Liver (tissue), 9 donors: ENCODE data around the gene FBP2. TPM values are rescaled to one million over a fixed set of nuclear protein-coding genes. Genes with fewer than 3 reads are reported as not detected.
"Not testable (repeated sequence)": the region's sequence is repeated elsewhere in the genome, so short reads cannot be mapped to it uniquely, and the experiment has no call there.

ENCODE experiments used
- DNase-seq: peaks from one replicate; pipeline ENCODE4 v3.0.0-alpha.2; 2017; ENCODE audit warnings: low spot score
- H3K27ac ChIP-seq, 2 donors: one replicate each; pipeline ENCODE4 v1.7.0; 2013; ENCODE audit warnings: inconsistent platforms in 2 of 2, low read length in 2 of 2, control low read depth in 1 of 2, low read depth in 1 of 2, mild to moderate bottlenecking in 1 of 2
- H3K27me3 ChIP-seq, 4 donors: one replicate each; pipeline versions ENCODE4 v1.6.1 to v1.7.0; 2013; ENCODE audit warnings: low read length in 3 of 4, inconsistent platforms in 1 of 4, mild to moderate bottlenecking in 1 of 4, moderate library complexity in 1 of 4; ENCODE audit not compliant: control insufficient read depth in 4 of 4, insufficient read depth in 4 of 4
- H3K36me3 ChIP-seq, 4 donors: one replicate each; pipeline versions ENCODE4 v1.6.1 to v1.7.0; 2013; ENCODE audit warnings: low read length in 3 of 4, mild to moderate bottlenecking in 3 of 4, low read depth in 1 of 4, moderate library complexity in 1 of 4; ENCODE audit not compliant: control insufficient read depth in 4 of 4, insufficient read depth in 3 of 4
- H3K4me1 ChIP-seq, 4 donors: one replicate each; pipeline versions ENCODE4 v1.6.1 to v1.7.0; 2013; ENCODE audit warnings: low read length in 3 of 4, mild to moderate bottlenecking in 3 of 4, moderate library complexity in 1 of 4; ENCODE audit not compliant: control insufficient read depth in 4 of 4, insufficient read depth in 4 of 4
- H3K4me3 ChIP-seq, 3 donors: one replicate each; pipeline versions ENCODE4 v1.6.1 to v1.7.0; 2013; ENCODE audit warnings: low read length in 3 of 3, control low read depth in 1 of 3, low read depth in 1 of 3, mild to moderate bottlenecking in 1 of 3
- H3K9ac ChIP-seq, 2 donors: one replicate each; pipeline ENCODE4 v1.7.0; 2013; ENCODE audit warnings: low read length in 2 of 2, mild to moderate bottlenecking in 2 of 2, moderate library complexity in 2 of 2, control low read depth in 1 of 2, low read depth in 1 of 2
- H3K9me3 ChIP-seq, 4 donors: one replicate each; pipeline versions ENCODE4 v1.6.1 to v1.7.0; 2013; ENCODE audit warnings: low read length in 3 of 4; ENCODE audit not compliant: control insufficient read depth in 4 of 4
- CTCF ChIP-seq: fragments of 150-350 bp; IDR thresholded peaks from 2 replicates; pipeline ENCODE4 v1.5.1; 2017; ENCODE audit warnings: improper control_type of control experiment, low read depth, low read length; ENCODE audit not compliant: missing input control
- EGR1 ChIP-seq, 2 donors: IDR thresholded peaks; 2 replicates each; pipeline ENCODE4 v1.6.1; 2016 to 2018; ENCODE audit warnings: antibody characterized with exemption in 2 of 2, low read depth in 2 of 2
- FOXA1 ChIP-seq: IDR thresholded peaks from 2 replicates; pipeline ENCODE4 v1.6.1; 2016; ENCODE audit warnings: antibody characterized with exemption
- FOXA2 ChIP-seq: IDR thresholded peaks from 2 replicates; pipeline ENCODE4 v1.6.1; 2016; ENCODE audit warnings: antibody characterized with exemption
- GABPA ChIP-seq, 2 donors: IDR thresholded peaks in 1 of 2; conservative IDR thresholded peaks in 1 of 2; 2 replicates each; pipeline ENCODE4 v1.6.1; 2016; ENCODE audit warnings: antibody characterized with exemption in 2 of 2, mild to moderate bottlenecking in 1 of 2, moderate library complexity in 1 of 2
- HNF4A ChIP-seq, 2 donors: conservative IDR thresholded peaks; 2 replicates each; pipeline ENCODE4 v1.6.1; 2016; ENCODE audit warnings: antibody characterized with exemption in 2 of 2, mild to moderate bottlenecking in 2 of 2
- HNF4G ChIP-seq: IDR thresholded peaks from 2 replicates; pipeline ENCODE4 v1.6.1; 2016; ENCODE audit warnings: antibody characterized with exemption
- JUND ChIP-seq, 2 donors: IDR thresholded peaks; 2 replicates each; pipeline ENCODE4 v1.6.1; 2016; ENCODE audit warnings: antibody characterized with exemption in 2 of 2
- MAX ChIP-seq: IDR thresholded peaks from 2 replicates; pipeline ENCODE4 v1.6.1; 2016; ENCODE audit warnings: antibody characterized with exemption
- NR2F2 ChIP-seq: IDR thresholded peaks from 2 replicates; pipeline ENCODE4 v1.6.1; 2016; ENCODE audit warnings: antibody characterized with exemption
- RAD21 ChIP-seq, 2 donors: IDR thresholded peaks; 2 replicates each; pipeline ENCODE4 v1.6.1; 2016; ENCODE audit warnings: antibody characterized with exemption in 2 of 2, mild to moderate bottlenecking in 2 of 2
- REST ChIP-seq: IDR thresholded peaks from 2 replicates; pipeline ENCODE4 v1.6.1; 2016; ENCODE audit warnings: antibody characterized with exemption, mild to moderate bottlenecking
- RXRA ChIP-seq, 2 donors: IDR thresholded peaks; 2 replicates each; pipeline ENCODE4 v1.6.1; 2017 to 2018; ENCODE audit warnings: antibody characterized with exemption in 2 of 2, mild to moderate bottlenecking in 1 of 2
- TAF1 ChIP-seq: conservative IDR thresholded peaks from 2 replicates; pipeline ENCODE4 v1.6.1; 2016; ENCODE audit warnings: antibody characterized with exemption, mild to moderate bottlenecking
- YY1 ChIP-seq: IDR thresholded peaks from 2 replicates; pipeline ENCODE4 v1.6.1; 2016; ENCODE audit warnings: antibody characterized with exemption, mild to moderate bottlenecking
- ZBTB33 ChIP-seq: IDR thresholded peaks from 2 replicates; pipeline ENCODE4 v1.6.1; 2016; ENCODE audit warnings: antibody characterized with exemption
- WGBS: extraction: QIAGEN DNeasy Blood & Tissue Kit; methylation state at CpG from one replicate; pipeline ENCODE4 v1.1.7; 2013; 5-methylcytosine and 5-hydroxymethylcytosine counted together
- polyA plus RNA-seq, 2 donors: library from polyadenylated mRNA; stranded (reverse) in 1 of 2; unstranded in 1 of 2; fragments of 200-250 nt in 1 of 2; fragments of >200 nt in 1 of 2; fragmentation: Nextera tagmentation in 1 of 2; extraction: Ambion mirVana in 1 of 2; gene quantifications; one replicate each; pipeline versions ENCODE4 v1.2.1 to v1.2.3, GENCODE V29; 2013 to 2015
- total RNA-seq, 2 donors: library from RNA; depleted of rRNA; stranded (reverse); fragments of >200 nt; gene quantifications; one replicate each; pipeline ENCODE4 v1.2.3, GENCODE V29; 2014
- donor health status: healthy.
- donor health status: healthy.
- donor health status: healthy.
- donor health status: healthy.
- donor health status: healthy.

Gene FBP2
- total and polyA plus RNA-seq, 4 donors: not detected

GRCh38 chr9:94599102-94599501 is 5.5 kb upstream of the FBP2 start:
- H3K27ac ChIP-seq: no peak overlapping the region
- 89% methylated on average over 7 of the region's 7 CpGs for whole genome bisulfite sequencing
- no peaks in the 10 kb centered on the region for H3K27me3 ChIP-seq
- peaks cover 0 to 16% (median 6%) of the 10 kb centered on the region in 4 donors for H3K4me1 ChIP-seq
- H3K9ac ChIP-seq: no peak overlapping the region
- H3K36me3 ChIP-seq: peaks cover 0 to 16% (median 6%) of the 10 kb centered on the region in 4 donors
- no peak for DNase-seq
- TF ChIP-seq ZBTB33: no peak
- H3K4me3 ChIP-seq: no peak overlapping the region
- H3K9me3 ChIP-seq: no peaks in the 10 kb centered on the region

GRCh38 chr9:94592683-94593082 is 941 bp downstream of the FBP2 start:
- not testable (repeated sequence) for H3K4me3 ChIP-seq, H3K27ac ChIP-seq, DNase-seq, H3K4me1 ChIP-seq, H3K36me3 ChIP-seq, H3K27me3 ChIP-seq, H3K9ac ChIP-seq, H3K9me3 ChIP-seq
- WGBS: 81% methylated on average over 7 of the region's 7 CpGs

- Histone ChIP-seq H3K9ac (no peak overlapping the region), H3K9me3 (no peaks in the 10 kb centered on the region), H3K27me3 (no peaks in the 10 kb centered on the region), H3K36me3 (no peaks in the 10 kb centered on the region), H3K4me1 (peaks cover 0 to under 1% (median 0%) of the 10 kb centered on the region in 4 donors), H3K4me3 (no peak overlapping the region), H3K27ac (no peak overlapping the region)
- DNase-seq: no peak
- WGBS: 95% methylated on average over 8 of the region's 8 CpGs
- TF ChIP-seq REST (no peak), GABPA (IDR thresholded peaks at IDR 0.05 in 1 of 2, conservative IDR thresholded peaks at IDR 0.05 in 1 of 2) (no peak), EGR1 (IDR thresholded peaks at IDR 0.05; ENCODE audit: low read depth in 2 of 2) (no peak), HNF4A (conservative IDR thresholded peaks at IDR 0.05) (no peak), MAX (no peak), RAD21 (IDR thresholded peaks at IDR 0.05) (no peak), FOXA2 (no peak), YY1 (no peak), RXRA (IDR thresholded peaks at IDR 0.05) (no peak), TAF1 (no peak), HNF4G (no peak), NR2F2 (no peak), JUND (IDR thresholded peaks at IDR 0.05) (no peak), ZBTB33 (no peak), FOXA1 (no peak), CTCF (no peak)
Measured at GRCh38 chr9:94591876-94592275, 1.7 kb downstream of the FBP2 start.

- not testable (repeated sequence) for H3K9me3 ChIP-seq, H3K4me3 ChIP-seq, H3K9ac ChIP-seq, H3K4me1 ChIP-seq, H3K36me3 ChIP-seq, H3K27ac ChIP-seq, DNase-seq, H3K27me3 ChIP-seq
- 84% methylated on average over 35 of the region's 38 CpGs for WGBS
Measured at GRCh38 chr9:94591046-94591545, 2.5 kb downstream of the FBP2 start.
